Lung (tissue), 12 donors: ENCODE measurements around the gene ZNF593OS. TPM values are rescaled to one million over a fixed set of nuclear protein-coding genes. Genes with fewer than 3 reads are reported as not detected.

Experiments
- ATAC-seq: fragments of 200-7000 bp; cut with Tn5 transposase; one replicate; pipeline ENCODE4 v1.9.1; 2020; ENCODE audit warnings: moderate number of reproducible peaks; ENCODE audit not compliant: insufficient read depth, low FRiP score
- DNase-seq, 3 donors: peaks; one replicate each; pipeline ENCODE4 v3.0.0-alpha.2; 2013 to 2017
- H3K27ac ChIP-seq, 2 donors: one replicate each; pipeline ENCODE4 v1.5.1; 2013; ENCODE audit warnings: mild to moderate bottlenecking in 2 of 2, moderate library complexity in 2 of 2, control low read depth in 1 of 2, inconsistent platforms in 1 of 2, low read depth in 1 of 2, low read length in 1 of 2
- H3K27me3 ChIP-seq, 3 donors: one replicate each; pipeline ENCODE4 v1.5.1; 2013; ENCODE audit warnings: low read length in 2 of 3; ENCODE audit not compliant: control insufficient read depth in 3 of 3, insufficient read depth in 3 of 3
- H3K36me3 ChIP-seq, 4 donors: one replicate each; pipeline ENCODE4 v1.5.1; 2013; ENCODE audit warnings: low read length in 4 of 4, mild to moderate bottlenecking in 1 of 4, moderate library complexity in 1 of 4; ENCODE audit not compliant: control insufficient read depth in 4 of 4, insufficient read depth in 4 of 4
- H3K4me1 ChIP-seq, 5 donors: one replicate each; pipeline ENCODE4 v1.5.1; 2013; ENCODE audit warnings: low read length in 5 of 5, mild to moderate bottlenecking in 2 of 5, moderate library complexity in 1 of 5; ENCODE audit not compliant: control insufficient read depth in 5 of 5, insufficient read depth in 5 of 5
- H3K4me3 ChIP-seq: one replicate; pipeline ENCODE4 v1.5.1; 2013; ENCODE audit warnings: mild to moderate bottlenecking, control low read depth, moderate library complexity
- H3K9ac ChIP-seq, 2 donors: one replicate each; pipeline ENCODE4 v1.5.1; 2013; ENCODE audit warnings: low read length in 2 of 2, control low read depth in 1 of 2; ENCODE audit not compliant: insufficient read depth in 1 of 2
- H3K9me3 ChIP-seq, 4 donors: one replicate each; pipeline ENCODE4 v1.5.1; 2013; ENCODE audit warnings: low read length in 3 of 4, mild to moderate bottlenecking in 1 of 4, moderate library complexity in 1 of 4; ENCODE audit not compliant: control insufficient read depth in 4 of 4, insufficient read depth in 3 of 4
- WGBS, 2 donors: extraction: QIAGEN DNeasy Blood & Tissue Kit; methylation state at CpG; one replicate each; pipeline ENCODE4 v1.1.7; 2013; 5-methylcytosine and 5-hydroxymethylcytosine counted together
- polyA plus RNA-seq, 2 donors: library from polyadenylated mRNA; stranded (reverse); fragments of 200-250 nt; gene quantifications; one replicate each; pipeline ENCODE4 v1.2.1, GENCODE V29; 2013
- total RNA-seq, 2 donors: library from RNA; depleted of rRNA in 1 of 2; stranded (reverse); fragments of >200 nt in 1 of 2; gene quantifications; one replicate each; pipeline ENCODE4 v1.2.1, GENCODE V29; 2014 to 2021
- TF ChIP-seq, protein P1 (sequence below): IDR thresholded peaks from 2 replicates; pipeline ENCODE4 v1.5.1; 2012; ENCODE audit warnings: mild to moderate bottlenecking; ENCODE audit errors: control extremely low read depth, extremely low read depth
- donor health status: control.
- donor health status: control.
- donor health status: Bipolar disorder and iron deficiency.
- donor health status: healthy.
- donor health status: DM: yes; HTN: yes; CAD: no.

ZNF593OS gene
- total and polyA plus RNA-seq, 4 donors: 0.29 to 0.65 TPM; not detected in 2

DNA sequence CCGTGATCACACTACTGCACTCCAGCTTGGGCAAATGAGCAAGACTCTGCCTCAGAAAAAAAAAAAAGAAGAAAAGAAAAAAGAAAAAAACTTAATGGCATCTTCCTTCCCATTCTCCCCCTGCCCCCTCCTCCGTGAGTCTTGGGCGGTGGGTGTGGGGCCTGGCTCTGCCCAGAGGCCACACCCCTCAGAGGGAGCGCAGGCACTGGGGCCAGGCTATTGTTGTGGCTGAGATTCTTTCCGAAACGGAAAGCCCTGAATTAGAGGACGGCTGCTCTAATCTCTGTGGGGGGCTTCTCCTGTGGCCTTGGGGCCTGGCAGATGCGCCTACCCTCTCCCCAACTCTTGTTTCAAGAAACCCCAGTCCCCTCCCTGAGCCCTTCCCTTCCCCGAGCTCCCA, 16.9 kb downstream of the ZNF593OS start:
- DNase-seq: peak; percentile 30 to 49 (median 40)
- H3K27me3 ChIP-seq: no peaks in the 10 kb centered on the region

DNA sequence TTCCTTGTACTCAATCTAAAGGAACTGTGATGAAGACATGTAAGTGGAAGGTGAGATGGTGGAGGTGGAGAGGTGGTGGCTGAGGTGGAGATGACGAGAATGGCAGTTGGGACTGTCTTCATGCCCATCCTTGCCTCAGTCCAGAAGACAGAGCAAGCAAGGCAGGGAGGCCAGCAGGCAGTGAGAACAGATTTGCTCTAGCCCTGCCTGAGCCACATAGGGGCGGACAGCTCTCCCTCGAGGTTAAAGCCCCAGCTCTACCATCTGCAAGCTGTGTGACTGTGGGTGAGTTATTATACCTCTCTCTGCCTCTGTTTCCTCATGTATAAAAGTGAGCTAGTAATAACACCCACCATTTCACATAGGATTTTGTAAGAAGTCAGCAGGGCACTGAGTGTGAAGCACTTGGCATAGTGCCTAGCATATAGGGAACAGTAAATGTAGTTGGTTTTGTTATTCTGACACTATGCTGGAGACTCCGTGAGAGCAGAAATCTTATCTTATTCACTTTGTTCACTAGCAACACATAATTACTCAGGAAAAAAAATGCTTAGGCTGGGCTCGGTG, 17.6 kb downstream of the ZNF593OS start:
- WGBS, 2 donors: 57 to 65% methylated on average over 5 of the region's 5 CpGs
- Histone ChIP-seq H3K9ac (no peak overlapping the region), H3K4me3 (no peak overlapping the region), H3K4me1 (peaks cover 0 to 29% (median 3%) of the 10 kb centered on the region in 5 donors), H3K27me3 (no peaks in the 10 kb centered on the region), H3K9me3 (no peaks in the 10 kb centered on the region), H3K36me3 (no peaks in the 10 kb centered on the region), H3K27ac (peak overlapping the region in 1 of 2 donors; percentile 10)
- TF ChIP-seq, protein P1, sequence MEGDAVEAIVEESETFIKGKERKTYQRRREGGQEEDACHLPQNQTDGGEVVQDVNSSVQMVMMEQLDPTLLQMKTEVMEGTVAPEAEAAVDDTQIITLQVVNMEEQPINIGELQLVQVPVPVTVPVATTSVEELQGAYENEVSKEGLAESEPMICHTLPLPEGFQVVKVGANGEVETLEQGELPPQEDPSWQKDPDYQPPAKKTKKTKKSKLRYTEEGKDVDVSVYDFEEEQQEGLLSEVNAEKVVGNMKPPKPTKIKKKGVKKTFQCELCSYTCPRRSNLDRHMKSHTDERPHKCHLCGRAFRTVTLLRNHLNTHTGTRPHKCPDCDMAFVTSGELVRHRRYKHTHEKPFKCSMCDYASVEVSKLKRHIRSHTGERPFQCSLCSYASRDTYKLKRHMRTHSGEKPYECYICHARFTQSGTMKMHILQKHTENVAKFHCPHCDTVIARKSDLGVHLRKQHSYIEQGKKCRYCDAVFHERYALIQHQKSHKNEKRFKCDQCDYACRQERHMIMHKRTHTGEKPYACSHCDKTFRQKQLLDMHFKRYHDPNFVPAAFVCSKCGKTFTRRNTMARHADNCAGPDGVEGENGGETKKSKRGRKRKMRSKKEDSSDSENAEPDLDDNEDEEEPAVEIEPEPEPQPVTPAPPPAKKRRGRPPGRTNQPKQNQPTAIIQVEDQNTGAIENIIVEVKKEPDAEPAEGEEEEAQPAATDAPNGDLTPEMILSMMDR: no peak
- ATAC-seq: no peak
- DNase-seq: peak; percentile 17 to 69 (median 66)

More for the DNA sequence above, 16.9 kb downstream of the ZNF593OS start:
- peaks cover 0 to 36% (median 3%) of the 10 kb centered on the region in 5 donors for H3K4me1 ChIP-seq
- H3K27ac ChIP-seq: peak overlapping the region in 1 of 2 donors; percentile 5
- no peak overlapping the region for H3K4me3 ChIP-seq
- ATAC-seq: no peak
- H3K36me3 ChIP-seq: no peaks in the 10 kb centered on the region
- WGBS, 2 donors: 36 to 43% methylated on average over 9 of the region's 9 CpGs
- H3K9me3 ChIP-seq: no peaks in the 10 kb centered on the region
- TF ChIP-seq, protein P1: no peak
- no peak overlapping the region for H3K9ac ChIP-seq

DNA sequence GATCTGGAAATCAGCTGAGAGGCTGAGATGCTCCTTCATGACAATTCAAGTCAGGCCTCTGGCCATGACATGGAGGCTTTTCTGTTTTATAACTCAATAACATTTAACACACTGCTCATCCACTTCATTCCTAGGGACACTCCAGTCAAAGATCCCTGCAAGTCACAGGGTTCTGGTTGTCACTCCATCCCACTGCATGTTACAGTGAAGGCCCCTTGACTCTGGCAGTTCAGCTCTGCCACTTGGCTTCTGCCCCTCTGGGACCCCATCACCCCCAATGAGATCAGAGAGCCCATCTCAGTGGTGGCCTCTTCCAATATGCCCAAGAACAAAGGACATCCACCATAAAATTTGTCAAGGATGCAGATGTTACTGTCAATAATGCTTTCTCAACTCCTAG, 22.7 kb downstream of the ZNF593OS start:
- Histone ChIP-seq H3K36me3 (no peaks in the 10 kb centered on the region), H3K9ac (no peak overlapping the region), H3K4me1 (peaks cover 0 to 2% (median 0%) of the 10 kb centered on the region in 5 donors), H3K27ac (no peak overlapping the region), H3K27me3 (no peaks in the 10 kb centered on the region), H3K9me3 (no peaks in the 10 kb centered on the region), H3K4me3 (no peak overlapping the region)
- TF ChIP-seq, protein P1: no peak
- no peak for DNase-seq
- no peak for ATAC-seq

DNA sequence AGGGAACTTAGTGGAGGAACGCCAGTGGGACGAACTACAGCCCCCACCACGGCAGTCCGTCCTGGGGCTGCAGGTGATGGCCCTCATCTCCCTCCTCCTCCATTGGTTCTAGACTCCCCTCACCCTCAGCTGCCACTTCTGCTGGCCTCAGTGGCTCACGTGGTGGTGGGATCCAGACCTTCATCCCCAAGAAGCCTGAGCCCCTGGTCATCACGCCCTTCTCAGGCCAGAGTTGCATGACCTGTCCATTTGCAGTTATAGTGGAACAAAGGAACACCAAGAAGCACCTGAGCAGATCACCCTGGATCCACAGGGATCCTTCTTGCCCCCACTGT, 25.7 kb downstream of the ZNF593OS start:
- H3K9me3 ChIP-seq: no peaks in the 10 kb centered on the region
- no peak overlapping the region for H3K4me3 ChIP-seq
- no peak overlapping the region for H3K9ac ChIP-seq
- H3K4me1 ChIP-seq: peaks cover 0 to 2% (median 0%) of the 10 kb centered on the region in 5 donors
- DNase-seq (no peak), ATAC-seq (no peak)
- H3K27me3 ChIP-seq: no peaks in the 10 kb centered on the region
- no peak overlapping the region for H3K27ac ChIP-seq
- H3K36me3 ChIP-seq: no peaks in the 10 kb centered on the region
- TF ChIP-seq, protein P1: no peak
- WGBS, 2 donors: 57 to 79% methylated on average over 6 of the region's 6 CpGs
